ENCODE data around the gene USP49.
"Not testable (repeated sequence)": the region's sequence is repeated elsewhere in the genome, so short reads cannot be mapped to it uniquely, and the experiment has no call there.

Gene USP49

GRCh38 chr6:41783106-41783780 lies 111.9 kb downstream of the USP49 start:
- DNase-seq (ENCODE audit: extremely low read depth in 1 of 2, low read depth in 1 of 2): no peak

DNA sequence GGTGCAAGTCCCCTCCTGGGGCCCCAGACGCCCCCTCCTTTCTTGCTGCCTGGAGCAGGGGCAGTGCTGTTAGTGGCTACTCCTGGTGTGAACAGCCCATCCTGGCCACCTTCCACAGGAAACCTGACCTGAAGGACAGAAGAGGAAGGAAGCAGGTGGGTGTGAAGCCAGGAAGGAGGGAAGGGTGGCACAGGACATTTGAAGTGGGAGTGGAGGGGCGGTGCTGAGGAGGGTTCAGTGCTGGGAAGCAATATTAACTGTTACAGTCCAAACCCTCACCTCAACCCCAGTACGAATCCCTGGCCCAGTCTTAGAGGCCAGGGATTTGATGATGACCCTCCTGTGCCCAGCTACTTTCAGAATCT lies 113.8 kb downstream of the USP49 start:
- no peak for DNase-seq (ENCODE audit: extremely low read depth in 1 of 2, low read depth in 1 of 2)

DNA sequence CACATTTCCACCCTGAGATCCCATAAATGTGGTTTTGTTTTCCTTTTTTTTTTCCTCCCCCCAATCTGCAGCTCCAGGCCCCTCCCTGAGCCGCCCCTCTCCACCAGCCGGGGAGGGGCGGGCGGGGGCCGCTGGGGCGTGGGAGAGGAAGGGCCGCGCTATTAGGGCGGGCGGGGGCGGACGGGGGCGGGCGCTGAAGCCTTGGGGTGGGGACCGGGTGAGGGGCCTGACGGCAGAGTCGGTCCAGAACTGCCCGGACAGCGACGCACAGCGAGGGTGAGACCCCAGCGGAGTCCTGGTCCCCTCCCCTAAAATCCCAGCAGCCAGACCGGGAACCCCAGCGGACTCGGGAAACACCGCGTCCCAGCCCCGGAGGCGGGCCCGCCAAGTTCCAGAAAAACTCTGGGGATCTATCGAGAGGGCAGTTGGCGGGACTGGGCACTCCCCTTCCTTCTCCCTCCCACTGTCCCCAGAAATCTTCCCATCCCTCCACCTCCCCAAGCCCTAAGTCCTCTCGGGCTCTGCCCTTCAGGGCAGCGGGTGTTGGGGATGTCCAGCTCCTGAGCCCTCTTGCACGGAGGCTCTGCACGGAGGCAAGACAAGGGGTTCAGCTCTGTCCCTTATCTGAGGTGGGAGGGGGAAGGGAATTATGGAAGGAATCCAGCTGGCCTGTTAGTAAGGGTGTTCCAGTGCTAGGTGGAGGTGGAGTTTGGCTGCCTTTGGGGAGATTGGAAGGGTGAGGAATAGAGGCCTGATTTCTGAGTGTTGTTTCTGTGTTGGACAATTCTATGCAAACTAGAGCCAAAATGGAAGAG lies 114.4 kb downstream of the USP49 start, which contains the start of gene PRICKLE4:
Gene PRICKLE4 (plus strand): TSS at position 232 of the 815 bp plus-strand sequence. CDS start 2,692 bp downstream, outside the sequence.
- DNase-seq (ENCODE audit: extremely low read depth in 1 of 2, low read depth in 1 of 2): no peak

DNA sequence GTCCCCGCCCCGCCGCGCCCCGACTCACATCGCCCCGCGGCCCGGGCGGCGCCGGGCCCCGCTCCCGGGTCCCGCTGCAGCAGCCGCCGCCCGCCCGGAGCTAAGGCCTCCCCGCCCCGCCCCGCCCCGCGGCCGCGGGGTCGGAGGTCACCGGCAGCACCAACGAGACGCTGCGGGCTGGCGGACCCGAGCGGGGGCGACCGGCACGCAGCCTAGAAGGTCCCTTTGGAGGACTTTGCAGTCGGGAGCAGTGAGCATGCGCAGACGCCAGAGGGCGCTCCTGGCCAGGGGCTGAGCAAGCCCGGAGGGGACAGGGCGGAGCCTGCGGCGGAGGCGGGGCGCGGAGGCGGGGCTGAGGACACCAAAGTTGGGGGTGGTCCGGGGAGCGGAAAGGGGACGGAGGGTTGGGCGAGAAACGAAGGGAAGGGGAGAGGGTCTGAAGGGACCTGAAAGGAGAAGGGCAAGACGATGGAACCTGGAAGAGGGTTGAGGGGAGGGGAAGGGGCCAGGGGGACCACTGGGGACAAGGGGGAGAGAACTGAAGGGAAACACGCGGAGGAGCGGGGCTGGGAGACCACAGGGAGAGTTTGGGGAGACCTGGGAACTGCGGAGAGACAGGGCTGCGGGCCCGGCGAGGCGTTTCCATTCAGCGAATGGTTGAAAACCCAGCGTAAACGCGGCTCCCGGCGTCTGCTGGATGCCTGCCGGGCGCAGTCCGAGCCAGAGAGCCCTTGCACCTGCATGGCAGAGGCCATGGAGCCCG lies 115.2 kb downstream of the USP49 start, which contains the start of gene FRS3:
Gene FRS3 (minus strand): TSS at position 113 of the 763 bp plus-strand sequence. CDS start 2,913 bp downstream, outside the sequence.
- peak; percentile 97 to 98 for DNase-seq (ENCODE audit: extremely low read depth in 1 of 2, low read depth in 1 of 2)

DNA sequence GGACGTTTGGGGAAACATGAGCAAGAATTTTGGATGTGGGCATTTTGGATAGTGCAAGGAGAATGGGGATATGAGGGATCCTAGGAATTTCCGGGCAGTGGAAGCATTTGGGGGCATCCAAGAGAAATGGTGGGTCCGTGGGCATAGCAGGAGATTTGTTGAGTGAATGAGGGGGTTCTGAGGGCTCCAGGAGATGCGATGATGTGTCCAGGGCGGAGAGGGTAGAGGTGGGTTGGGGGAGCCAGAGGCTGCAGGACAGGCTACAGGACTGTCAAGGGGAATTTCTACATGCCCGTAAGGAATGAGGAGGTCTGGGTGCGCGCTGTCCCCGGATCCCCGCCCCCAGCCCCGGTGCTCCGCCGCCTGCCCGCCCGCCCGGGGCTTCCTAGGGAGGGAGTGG lies 115.8 kb downstream of the USP49 start:
- no peak for DNase-seq (ENCODE audit: extremely low read depth in 1 of 2, low read depth in 1 of 2)

- DNase-seq (ENCODE audit: extremely low read depth in 1 of 2, low read depth in 1 of 2): no peak
These were observed 116.3 kb downstream of the USP49 start for GRCh38 chr6:41778895-41779294.

DNA sequence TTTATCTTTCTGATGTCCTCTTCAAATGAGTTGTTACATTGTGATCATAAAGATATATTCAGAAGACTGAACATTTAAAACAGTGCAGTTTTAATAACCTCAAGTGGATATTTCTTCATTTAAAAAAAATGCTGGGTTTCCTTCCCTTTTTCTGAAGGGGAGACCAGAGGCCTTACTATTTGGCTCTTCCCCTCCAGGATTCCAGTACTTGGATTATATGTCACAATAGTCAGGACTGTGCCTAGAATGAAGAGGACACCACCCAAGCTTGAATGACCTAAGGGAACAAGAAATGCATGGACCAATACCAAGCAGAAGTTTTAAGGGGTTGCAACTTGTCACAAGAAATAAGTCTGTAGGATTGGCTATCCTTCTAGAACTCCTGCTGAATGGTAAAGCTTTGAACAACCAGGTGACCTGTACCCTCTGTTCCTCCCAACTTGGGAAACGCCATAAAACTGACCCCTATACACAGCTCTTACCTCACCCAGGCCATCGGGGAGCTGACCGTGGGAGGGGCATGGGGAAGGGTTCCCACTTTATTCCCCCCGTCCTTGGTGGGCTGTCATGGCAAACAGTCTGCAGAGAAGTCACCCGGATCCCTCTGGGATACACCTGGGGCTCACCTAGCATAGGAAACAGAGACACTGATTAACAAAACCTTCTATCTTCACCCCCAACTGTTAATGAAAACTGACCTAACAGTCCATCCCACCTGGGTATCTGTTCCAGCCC lies 117.5 kb downstream of the USP49 start:
- no peak for DNase-seq (ENCODE audit: extremely low read depth in 1 of 2, low read depth in 1 of 2)

DNA sequence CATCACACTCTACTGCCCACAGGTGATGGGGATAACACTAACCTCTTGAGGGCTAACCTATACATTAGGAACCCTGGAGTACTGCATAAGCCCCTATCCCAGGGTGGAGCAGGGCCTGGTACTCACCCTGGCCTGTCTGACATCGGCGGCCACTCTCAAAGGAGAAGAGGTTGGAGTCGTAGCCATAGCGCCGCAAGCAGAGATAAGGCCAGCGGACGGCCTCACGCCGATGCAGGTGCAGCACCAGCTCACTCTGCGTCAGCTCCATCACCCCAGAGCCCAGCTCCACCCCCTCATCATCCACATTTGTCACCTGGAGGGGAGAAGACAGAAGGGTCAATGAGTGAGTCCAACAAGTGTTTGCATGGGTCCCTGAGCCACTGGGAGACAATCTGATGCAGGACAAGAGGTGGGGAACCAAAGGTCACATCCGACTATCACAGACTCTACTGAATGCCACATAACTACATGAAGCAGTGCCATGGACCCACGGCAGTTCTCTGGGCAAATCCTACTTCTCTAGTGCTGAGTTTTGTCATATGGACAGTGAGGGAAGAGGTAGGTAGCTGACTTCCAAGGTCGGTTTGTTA lies 119.8 kb downstream of the USP49 start:
- no peak for DNase-seq (ENCODE audit: extremely low read depth in 1 of 2, low read depth in 1 of 2)

GRCh38 chr6:41774841-41775240 lies 120.3 kb downstream of the USP49 start:
- DNase-seq (ENCODE audit: extremely low read depth in 1 of 2, low read depth in 1 of 2): no peak

- no peak for DNase-seq (ENCODE audit: extremely low read depth in 1 of 2, low read depth in 1 of 2)
These were observed 123.9 kb downstream of the USP49 start for GRCh38 chr6:41771058-41771983.

GRCh38 chr6:41770381-41771057 lies 124.7 kb downstream of the USP49 start:
- DNase-seq (ENCODE audit: extremely low read depth in 1 of 2, low read depth in 1 of 2): no peak

DNA sequence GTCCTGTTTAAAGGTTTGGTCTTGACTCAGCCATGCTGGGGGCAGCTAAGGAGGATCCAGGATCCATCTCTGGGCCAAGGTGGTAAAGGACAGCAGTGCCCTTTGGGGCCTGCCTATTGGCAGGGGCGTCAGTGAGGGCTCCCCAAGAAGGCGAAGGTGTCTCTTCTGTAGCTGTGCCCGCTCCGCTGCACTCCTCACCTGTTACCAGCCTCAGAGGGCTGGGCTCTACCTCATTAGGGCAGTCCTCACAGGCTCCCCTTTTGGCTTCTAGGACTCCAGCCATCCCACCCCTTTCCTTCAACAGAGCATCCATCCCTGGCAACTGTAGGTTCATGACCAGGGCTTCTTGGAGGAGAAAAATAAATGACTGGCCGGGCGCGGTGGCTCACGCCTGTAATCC lies 125.8 kb downstream of the USP49 start:
- no peak for DNase-seq (ENCODE audit: extremely low read depth in 1 of 2, low read depth in 1 of 2)

- DNase-seq (ENCODE audit: extremely low read depth in 1 of 2, low read depth in 1 of 2): no peak
These were observed 126.4 kb downstream of the USP49 start for GRCh38 chr6:41768545-41769308.

- no peak for DNase-seq (ENCODE audit: extremely low read depth in 1 of 2, low read depth in 1 of 2)
These were observed 127.9 kb downstream of the USP49 start for GRCh38 chr6:41767112-41767833.

- DNase-seq (ENCODE audit: extremely low read depth in 1 of 2, low read depth in 1 of 2): not testable (repeated sequence)
These were observed 129.0 kb downstream of the USP49 start for GRCh38 chr6:41766043-41766664.

DNA sequence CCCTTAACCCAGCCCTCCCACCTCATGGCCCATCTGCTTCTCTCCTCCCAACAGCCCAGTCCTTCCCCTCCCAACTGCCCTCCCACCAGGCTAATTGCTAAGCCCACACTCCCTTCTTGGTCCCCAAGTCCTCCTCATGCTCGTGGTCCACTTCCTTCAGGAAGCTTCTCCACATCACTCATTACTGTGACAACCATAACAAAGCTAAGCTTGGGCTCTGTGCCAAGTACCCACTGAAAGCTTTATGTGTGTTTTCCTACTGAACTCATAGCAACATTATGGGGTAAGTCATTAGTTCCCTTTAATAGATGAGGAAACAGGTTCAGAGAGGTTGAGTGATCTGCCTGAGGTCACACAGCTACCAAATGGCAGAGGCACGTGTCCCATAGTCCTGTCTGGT lies 131.7 kb downstream of the USP49 start:
- DNase-seq (ENCODE audit: extremely low read depth in 1 of 2, low read depth in 1 of 2): no peak

Measured in stimulated activated CD8-positive, alpha-beta memory T cell treated with anti-CD3 and anti-CD28 coated beads, Interleukin-7, amount 100 ng/mL, for 48 hours (primary cell).